ENCODE data around the gene FGF13.

GRCh38 chrX:138708268-138708667, 3.2 kb downstream of the FGF13 start:
- TF ChIP-seq POLR2A (IDR thresholded peaks at IDR 0.05; ENCODE audit: low read length), result no peak
- no peak for TF ChIP-seq GATA1 (IDR thresholded peaks at IDR 0.05; ENCODE audit: low read depth, low read length)

Data from erythroblast (primary cell).